GM21423 (cell line): ENCODE results near the gene FARS2.

Experiments used
- ATAC-seq: cut with Tn5 transposase; IDR thresholded peaks from one replicate; pipeline ENCODE4 v1.9.1; 2021; ENCODE audit warnings: mild to moderate bottlenecking, moderate library complexity; ENCODE audit not compliant: unreplicated experiment

Gene FARS2

GRCh38 chr6:5525209-5525608, 263.9 kb downstream of the FARS2 start:
- ATAC-seq = no peak

GRCh38 chr6:5529015-5529414, 267.7 kb downstream of the FARS2 start:
- ATAC-seq = no peak

GRCh38 chr6:5529733-5530132, 268.4 kb downstream of the FARS2 start:
- no peak for ATAC-seq

- ATAC-seq = no peak
Observed at GRCh38 chr6:5531161-5531560, 269.8 kb downstream of the FARS2 start.

GRCh38 chr6:5531853-5532375, 270.6 kb downstream of the FARS2 start:
- ATAC-seq = no peak

GRCh38 chr6:5532941-5533340, 271.6 kb downstream of the FARS2 start:
- ATAC-seq = no peak

- no peak for ATAC-seq
Observed at GRCh38 chr6:5534643-5535042, 273.3 kb downstream of the FARS2 start.

- no peak for ATAC-seq
Observed at GRCh38 chr6:5536644-5537043, 275.3 kb downstream of the FARS2 start.

GRCh38 chr6:5537132-5537531, 275.8 kb downstream of the FARS2 start:
- no peak for ATAC-seq

GRCh38 chr6:5537967-5538366, 276.7 kb downstream of the FARS2 start:
- no peak for ATAC-seq

- ATAC-seq = no peak
Observed at GRCh38 chr6:5540370-5540769, 279.1 kb downstream of the FARS2 start.

- ATAC-seq = no peak
Observed at GRCh38 chr6:5541025-5541424, 279.7 kb downstream of the FARS2 start.

- ATAC-seq = no peak
Observed at GRCh38 chr6:5541751-5542432, 280.6 kb downstream of the FARS2 start.

GRCh38 chr6:5547556-5547955, 286.2 kb downstream of the FARS2 start:
- ATAC-seq = no peak

- ATAC-seq = no peak
Observed at GRCh38 chr6:5550631-5551030, 289.3 kb downstream of the FARS2 start.

GRCh38 chr6:5552243-5552642, 290.9 kb downstream of the FARS2 start:
- no peak for ATAC-seq

GRCh38 chr6:5553767-5554166, 292.5 kb downstream of the FARS2 start:
- ATAC-seq = no peak

- no peak for ATAC-seq
Observed at GRCh38 chr6:5554226-5554625, 292.9 kb downstream of the FARS2 start.

- no peak for ATAC-seq
Observed at GRCh38 chr6:5556011-5556410, 294.7 kb downstream of the FARS2 start.

- ATAC-seq = no peak
Observed at GRCh38 chr6:5557506-5557905, 296.2 kb downstream of the FARS2 start.

GRCh38 chr6:5559651-5560050, 298.3 kb downstream of the FARS2 start:
- no peak for ATAC-seq

GRCh38 chr6:5562277-5562676, 301.0 kb downstream of the FARS2 start:
- no peak for ATAC-seq

GRCh38 chr6:5563086-5563485, 301.8 kb downstream of the FARS2 start:
- ATAC-seq = no peak
